Cerebellar nuclear complex (tissue), 1 donor: ENCODE results near the gene FAT3.

Source experiments
- DNase-seq, 2 experiments: peaks; one replicate each; lab custom pipeline; 2025; lab: John Stamatoyannopoulos, UW

The FAT3 gene

DNA sequence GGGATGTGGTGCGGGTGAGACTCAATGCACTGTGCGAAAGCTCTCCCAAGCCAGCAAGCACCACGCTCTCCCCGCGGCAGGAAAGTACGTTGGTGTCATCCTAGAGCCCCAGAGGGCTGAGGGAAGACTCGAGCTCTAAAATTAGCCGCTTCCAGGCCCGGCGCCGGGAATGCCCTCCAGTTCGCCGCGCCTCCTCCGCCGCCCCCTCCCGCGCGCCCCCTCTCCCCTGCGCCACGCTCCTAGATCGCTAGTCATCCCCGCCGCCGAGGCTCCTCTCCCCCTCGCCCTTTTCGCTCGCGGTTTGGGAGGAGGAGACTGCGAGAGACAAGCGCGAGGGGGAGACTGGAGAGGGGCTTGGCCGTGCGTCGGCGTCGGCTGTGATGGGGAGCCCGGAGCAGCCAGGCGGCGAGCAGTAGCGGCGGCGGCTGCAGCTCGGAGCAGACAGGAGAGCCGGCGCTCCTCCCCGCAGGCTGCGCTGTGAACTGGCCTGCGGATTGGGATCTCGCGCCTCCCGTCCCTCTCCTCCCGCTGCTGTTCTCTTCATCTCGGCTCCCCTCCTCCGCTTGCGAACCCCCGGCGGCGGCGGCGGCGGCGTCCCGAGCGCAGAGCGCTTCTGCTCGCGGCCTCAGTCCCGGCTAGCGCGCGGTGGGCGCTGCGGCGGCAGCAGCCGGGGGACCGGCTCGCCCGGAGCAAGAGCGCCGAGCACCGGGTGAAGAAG, at the start of gene FAT3:
TSS of gene FAT3 (plus strand) at position 412 of the 718 bp plus-strand sequence. CDS start 127,295 bp downstream, outside the sequence.
- DNase-seq, result no peak

DNA sequence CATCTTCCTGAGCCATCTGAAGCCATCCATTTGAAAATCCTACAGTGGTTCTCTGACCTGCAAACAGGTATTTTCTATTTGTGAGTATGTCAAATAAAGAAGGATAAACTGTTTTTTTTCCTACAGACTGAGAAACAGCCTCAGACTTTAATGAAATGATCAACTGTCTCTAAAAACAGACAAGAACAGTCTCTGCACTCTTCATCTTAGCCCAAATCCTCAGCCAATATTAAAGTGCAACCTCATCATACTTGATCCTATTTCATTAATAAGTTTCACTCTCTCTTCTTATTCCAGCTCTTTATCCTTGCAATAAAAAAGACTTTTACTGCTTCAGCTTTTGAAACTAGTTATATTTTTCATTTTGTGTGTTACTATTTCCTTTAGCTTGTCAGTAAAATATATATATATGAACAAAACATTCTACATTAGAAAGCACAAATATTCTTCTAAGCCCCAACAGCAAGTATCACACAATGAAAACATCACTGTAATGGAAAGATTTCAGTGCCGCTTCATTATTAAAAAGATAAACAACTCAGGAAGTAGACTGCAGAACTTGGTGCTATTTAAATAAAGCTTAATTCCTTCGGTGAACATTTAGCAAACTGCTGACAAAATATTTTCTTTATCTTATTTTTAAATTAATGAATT, 45.5 kb upstream of the FAT3 start:
- DNase-seq, result no peak

DNA sequence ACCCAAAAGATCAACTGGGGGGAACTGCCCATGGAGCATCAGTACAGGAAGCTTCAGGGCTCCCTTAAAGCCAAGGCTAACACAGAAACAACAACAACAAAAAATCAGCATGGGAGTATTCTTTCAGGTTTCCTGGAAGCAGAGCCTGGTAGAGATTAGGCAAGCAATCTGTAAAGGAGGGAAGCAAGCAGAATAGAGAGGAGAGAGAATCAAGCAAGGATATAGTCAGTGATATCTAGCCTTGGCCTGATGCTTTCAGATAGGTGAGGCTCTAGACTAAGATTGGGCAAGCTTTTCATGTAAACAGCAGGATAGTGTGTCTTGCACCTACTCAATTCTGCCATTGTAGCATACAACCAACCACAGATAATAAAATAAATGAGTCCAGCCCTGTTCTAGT, 44.4 kb upstream of the FAT3 start:
- DNase-seq, result no peak

DNA sequence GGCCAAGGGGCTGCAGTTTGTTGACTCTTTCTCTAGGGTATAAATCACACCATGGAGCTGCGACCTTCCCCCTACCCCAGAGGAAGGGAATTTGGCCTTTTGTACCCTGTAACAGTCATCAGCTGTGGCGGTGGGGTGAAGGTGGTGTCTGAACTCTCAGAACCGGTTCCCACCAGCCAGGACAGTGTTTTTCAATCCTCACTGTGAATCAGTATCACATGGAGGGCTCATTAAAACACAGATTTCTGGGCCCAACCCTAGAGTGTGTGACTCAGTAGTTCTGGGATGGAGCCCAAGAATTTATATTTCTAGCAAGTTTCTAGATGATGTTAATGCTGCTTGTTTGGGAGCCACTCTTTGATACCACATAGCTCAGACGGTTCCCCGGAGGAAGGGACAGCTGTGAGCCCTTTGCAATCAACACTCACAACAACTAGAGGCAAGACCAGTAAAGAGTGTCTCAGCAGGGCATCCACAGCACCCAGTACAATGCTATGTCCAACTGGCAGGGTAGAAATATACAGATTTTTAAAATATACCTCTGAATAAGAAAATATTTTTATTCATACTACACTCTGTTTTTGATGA, 43.9 kb upstream of the FAT3 start:
- DNase-seq, result no peak

DNA sequence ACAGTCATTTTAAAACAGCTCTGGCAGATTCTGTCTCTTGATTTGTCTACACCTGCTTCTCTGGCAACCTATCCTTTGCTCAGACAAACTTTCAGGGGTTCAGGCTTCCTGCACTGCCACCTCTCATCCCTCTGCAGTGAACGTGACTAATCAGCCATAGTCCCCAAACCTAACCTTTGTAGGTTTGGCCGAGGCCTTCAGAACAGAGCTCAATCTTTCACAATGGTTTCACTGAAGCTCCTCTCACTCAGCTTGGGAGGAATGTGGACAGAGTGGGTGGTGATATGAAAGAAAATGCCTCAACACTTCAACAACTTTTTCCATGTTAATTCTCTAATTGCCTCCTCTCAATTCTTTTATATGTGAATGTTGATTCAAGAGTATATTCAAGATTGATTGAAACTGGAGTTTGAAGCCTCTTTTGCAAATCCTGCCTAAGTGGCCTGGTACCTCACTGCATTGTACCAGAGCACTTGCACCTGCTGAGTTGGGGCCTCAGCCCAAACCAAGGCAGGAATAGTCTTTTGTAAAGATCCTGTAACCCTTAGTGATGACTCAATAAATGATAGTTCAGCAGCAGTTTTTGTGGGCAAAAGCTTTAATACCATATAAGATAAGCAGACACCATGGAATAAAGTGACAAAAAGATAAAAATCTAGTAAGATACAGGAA, 33.9 kb upstream of the FAT3 start:
- DNase-seq, result no peak

DNA sequence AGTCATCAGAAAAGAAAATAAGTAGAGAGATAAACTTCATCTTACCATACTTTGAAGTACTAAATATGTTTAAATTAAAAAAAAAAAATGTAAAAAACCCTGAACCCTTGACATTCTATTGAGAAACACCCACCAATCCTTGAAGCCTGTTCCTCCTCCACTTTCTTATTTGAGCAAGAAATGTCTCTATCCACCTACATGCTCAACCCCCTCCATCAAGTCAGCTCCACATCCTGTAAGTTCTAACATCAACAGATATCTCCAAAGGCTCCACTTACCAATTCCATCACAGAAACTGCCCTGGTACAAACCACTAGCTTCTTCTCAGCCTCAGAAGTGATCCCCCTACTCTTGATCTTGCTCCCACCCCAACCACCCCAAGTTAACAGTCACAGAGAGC, 32.5 kb upstream of the FAT3 start:
- DNase-seq, result no peak

DNA sequence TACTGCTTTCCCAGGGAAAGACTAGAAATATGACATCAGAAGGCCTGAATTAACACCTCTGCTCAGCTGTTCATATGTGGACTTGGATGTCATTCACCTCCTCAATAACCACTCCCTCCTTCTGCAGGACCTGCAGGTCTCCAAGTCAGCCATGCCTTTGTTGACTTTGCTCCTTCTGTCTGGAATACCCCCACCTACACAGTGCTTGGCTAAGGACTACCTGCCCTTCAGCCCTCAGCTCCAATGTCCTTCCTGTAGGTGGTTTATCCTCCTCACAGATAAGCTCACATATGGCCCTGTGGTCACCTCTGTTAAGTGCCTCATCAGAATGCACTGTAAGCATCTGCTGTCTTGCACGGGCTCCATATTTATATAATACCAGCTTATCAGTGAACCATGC, 26.4 kb upstream of the FAT3 start:
- no peak for DNase-seq

DNA sequence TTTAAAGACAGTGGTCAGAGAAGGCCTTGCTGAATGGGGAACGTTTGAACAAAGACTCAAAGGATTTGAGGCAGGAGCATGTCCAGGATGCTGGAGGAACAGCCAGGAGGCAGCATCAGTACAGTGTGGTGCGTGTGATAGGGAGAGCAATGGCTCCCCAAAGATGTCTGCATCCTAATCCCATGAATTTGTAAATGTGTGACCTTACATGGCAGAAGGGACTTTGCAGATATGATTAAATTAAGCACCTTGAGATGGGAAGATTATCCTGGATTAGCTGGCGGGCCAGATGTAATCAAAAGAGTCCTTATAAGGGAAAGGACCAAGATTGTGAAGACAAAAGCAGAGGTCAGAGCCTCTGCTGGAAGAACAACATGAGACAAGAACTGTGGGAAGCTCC, 24.6 kb upstream of the FAT3 start:
- no peak for DNase-seq

DNA sequence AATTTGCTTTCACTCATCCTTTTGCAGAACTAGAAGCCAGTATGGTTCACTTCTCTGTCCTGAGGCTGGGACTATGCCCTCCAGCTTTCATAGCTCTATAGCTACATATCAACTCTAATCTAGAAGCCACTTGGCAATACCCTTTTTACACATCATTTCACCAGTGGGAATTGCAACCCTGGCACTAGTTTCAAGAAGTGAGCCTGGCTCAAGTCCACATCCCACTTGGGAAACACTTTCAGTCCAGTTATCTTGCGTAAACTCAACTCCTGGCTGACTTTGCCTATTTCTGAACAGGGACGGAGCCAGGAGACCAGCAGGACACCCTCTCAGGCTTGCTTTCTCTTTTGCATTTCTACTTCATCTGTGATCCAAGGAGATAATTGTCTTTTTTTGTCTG, 19.9 kb upstream of the FAT3 start:
- DNase-seq, result no peak

DNA sequence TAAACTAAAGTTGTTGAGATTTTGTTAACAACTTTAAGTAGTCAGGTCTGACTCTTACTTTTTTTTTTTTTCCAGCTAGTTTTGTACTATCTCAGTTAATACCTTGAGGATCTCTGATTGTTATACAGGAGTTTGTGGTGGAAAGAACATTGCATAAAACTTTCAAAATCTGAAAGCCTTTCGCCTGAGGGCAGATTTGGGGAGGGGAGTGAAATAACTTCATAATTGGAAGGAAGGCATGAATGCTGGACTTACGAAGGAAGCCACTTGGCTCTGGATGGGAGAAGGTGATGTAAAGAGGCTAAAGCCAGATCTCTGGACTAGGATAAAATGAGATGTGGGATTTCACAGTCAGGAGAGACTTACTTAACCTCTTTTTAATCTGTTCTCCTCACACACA, 18.2 kb upstream of the FAT3 start:
- DNase-seq, result no peak

DNA sequence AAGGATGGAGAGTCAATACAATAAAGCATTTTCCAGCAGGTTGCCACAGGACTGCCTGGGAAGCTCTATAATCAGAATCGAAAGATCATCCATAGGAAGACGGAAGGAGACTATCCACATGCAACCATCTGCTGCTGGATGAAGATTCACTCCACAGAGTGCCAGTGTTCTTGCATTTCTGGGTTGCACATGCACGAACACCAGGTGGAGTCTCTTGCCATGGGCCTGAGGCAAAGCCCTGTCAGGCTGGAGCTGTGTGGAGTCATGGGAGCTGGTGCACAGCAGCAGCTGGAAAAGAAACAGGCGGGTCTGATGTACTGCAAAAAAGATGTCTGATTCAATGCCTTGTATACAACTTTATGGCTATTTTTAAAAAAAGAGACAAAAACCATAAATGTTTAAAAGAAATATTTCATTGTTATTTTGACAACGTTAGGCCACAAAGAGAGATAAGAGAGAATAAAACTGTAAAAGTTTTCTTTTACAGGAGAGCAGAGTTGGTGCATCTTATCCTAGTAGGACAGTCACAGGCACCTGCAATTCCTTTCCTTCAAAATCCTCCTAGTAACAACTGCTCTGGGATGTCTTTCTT, 12.9 kb upstream of the FAT3 start:
- no peak for DNase-seq

DNA sequence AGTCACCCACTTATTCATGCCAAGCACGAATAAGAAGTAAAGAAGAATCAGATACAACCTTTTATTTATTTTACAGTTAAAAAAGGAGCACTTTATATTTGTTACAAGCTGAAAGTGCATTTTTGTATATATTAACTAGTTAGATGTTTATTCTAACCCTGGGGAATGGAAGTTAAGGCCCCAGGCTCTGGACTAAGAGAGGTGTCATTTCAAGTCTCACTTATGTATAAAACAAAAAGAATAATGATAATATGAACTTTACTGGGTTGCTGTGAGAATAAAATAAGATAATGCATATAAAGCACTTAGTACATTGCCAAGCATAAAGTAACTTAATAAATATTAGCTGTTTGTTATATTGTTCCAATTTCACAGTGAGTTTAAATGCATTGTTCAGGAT, 12.1 kb upstream of the FAT3 start:
- no peak for DNase-seq

DNA sequence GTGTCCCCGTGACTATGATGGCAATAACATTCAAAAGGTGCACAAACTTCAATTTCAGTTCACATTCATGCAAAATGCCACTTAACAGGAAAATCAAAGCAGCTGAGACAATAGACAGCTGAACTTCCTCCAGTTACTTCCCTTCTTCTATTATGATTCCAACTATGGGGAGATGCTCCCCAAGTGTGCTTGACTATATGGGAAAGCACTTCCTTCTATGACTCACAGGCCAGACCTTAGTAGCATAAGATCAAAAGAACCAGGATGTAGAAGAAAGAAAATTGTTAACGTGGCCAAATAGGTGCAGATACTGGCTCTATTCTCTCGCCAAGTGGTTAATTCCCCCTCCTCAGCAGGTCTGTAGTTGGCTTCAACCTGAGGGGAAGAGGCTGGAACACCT, 7.8 kb upstream of the FAT3 start:
- no peak for DNase-seq

DNA sequence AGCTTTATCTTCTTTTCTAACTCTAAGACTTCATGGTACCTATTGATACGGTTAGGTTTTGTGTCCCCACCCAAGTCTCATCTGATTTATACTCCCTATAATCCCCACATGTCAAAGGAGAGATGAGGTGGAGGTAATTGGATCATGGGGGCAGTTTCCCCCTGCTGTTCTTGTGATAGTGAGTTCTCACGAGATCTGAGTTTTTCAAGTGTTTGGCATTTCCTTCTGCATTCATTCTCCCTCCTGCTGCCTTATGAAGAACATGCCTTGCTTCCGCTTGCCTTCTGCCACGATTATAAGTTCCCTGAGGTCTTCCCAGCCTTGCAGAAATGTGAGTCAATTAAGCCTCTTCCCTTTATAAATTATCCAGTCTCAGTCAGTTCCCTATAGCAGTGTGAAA, 5.1 kb upstream of the FAT3 start:
- no peak for DNase-seq

DNA sequence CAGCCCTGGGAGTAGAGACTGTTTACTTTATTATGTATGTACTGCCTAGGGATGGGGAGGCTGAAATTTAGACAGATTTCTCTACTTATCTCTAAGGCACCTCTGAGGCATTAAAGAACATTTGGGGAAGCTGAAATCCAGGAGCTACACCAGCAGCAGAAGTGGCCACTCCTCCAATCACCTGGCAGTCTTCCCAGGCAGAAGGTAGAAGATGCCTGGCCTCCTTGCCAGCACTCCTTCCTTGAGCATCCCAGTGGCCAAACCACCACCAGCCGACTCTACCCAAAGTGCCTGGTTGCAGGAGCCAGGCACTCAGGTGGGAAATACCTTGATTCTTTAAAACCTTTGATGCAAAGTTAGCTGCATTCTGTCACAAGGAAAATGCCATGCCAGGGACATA, 1.9 kb upstream of the FAT3 start:
- DNase-seq, result no peak

DNA sequence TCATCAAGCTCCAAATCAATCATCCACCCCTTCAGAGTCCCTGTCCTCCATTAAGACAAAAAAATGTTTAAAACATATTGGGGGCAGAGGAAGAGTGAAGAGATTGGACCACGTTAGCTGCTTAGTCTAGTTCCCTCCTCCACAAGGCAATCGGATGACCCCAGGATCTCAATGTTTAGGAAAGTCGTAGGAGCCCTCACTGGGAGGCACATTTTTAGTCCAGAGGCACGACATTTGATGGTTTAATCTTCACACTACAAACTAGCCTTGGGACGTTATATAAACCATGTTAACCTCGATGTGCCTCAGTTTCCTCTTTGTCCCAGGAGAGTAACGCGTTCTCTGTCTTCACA, 588 bp upstream of the FAT3 start:
- DNase-seq, result no peak

DNA sequence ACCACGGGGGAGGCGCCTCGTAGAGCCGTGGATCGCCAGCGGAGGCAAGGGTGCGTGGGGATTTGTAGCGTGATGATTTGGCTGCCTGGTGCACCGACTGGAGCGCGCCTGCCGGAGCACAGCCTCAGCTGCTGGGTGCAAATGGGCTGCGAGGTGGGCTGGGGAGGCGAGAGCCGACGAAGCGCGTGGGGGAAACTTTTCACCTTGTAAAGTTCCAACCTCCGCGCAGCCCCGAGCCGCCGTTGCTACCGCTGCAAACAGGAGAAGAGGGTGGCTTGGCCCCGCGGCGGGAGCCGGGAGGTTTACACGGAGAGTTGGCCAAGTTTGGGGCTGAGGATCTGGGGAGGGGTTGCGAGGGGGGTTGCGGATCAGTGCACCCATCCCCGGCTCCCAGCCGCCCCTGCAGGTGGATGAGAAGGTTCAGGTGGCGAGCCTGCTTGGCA, 528 bp downstream of the FAT3 start:
- DNase-seq, result no peak

DNA sequence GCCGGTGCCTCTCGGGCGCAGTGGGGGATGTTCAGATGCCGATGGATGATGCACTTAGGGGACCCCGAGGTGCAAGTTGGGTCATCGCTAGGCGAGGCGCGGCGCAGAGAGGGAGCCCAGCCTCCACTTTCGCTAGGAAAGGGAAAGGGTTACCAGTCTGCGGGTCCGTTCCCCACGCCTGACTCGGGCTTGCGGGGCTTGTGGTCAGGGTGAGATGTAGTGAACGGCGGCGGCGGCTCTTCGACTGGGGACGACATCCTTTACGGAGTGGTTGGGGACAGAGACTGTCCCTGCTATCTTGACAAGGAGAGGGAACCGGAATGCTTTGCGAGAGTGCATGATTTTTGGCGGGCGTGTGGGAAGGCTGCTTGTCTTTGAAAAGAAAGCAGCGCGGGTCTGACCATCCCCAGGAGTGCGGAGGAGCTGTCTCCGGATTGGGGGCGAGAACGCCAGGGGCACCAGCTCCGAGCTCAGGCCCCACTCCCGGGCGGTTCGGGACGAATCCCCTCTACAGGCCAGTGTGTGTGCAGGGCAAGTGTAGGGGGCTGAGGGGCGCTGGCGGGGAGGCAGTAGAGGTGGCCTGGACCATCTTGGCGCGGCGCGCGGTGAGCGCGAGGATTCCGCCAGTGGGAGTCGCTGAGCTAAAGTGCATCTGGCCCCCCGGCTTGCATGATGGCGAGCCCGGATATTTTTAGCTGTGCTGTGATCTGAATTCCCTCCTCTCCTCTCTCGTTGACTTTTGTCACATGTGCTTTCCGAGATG, 1.1 kb downstream of the FAT3 start:
- DNase-seq, result no peak

DNA sequence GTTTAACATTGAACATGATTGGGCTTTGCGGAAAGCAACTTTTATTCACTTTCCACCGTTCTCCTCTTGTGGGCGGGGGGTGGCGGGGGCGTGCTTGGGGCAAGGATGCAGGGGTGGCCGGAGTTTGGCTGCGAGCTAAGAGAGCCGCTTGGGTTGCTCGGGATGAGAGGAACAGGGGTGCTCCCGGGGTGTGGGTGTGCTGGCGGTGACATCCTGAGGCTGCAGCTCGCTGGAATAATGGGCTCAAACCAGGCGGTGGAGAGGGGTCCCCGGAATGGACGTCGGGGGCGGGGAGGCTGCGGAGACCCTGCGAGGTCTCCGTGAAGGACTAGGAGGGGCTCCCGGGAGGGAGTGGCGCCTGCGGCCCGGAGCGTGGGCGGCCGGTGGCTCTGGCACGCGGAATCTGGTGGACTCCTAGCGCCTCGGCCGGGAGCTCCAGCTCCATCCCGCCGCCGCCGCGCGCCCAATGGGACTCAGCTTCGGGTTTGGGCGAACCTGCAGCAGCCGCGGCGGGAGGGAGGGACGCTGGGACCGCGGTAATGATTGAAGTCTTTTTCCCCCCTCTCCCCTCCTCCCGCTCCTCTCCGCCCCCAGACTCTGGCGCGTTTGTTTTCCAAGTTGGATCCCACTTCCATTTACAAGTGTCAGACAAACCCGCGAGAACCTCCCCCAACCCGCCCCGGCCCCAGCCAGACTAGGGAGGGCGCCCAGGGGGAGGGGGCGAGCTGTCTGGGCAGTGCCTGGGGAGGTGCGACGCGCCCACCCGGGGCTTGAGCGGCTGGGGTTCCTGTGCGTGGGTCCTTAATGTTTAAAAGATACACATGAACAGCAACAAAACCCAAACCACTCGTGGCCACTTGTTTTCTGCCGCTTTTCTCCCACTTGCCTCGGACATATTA, 2.0 kb downstream of the FAT3 start:
- no peak for DNase-seq

DNA sequence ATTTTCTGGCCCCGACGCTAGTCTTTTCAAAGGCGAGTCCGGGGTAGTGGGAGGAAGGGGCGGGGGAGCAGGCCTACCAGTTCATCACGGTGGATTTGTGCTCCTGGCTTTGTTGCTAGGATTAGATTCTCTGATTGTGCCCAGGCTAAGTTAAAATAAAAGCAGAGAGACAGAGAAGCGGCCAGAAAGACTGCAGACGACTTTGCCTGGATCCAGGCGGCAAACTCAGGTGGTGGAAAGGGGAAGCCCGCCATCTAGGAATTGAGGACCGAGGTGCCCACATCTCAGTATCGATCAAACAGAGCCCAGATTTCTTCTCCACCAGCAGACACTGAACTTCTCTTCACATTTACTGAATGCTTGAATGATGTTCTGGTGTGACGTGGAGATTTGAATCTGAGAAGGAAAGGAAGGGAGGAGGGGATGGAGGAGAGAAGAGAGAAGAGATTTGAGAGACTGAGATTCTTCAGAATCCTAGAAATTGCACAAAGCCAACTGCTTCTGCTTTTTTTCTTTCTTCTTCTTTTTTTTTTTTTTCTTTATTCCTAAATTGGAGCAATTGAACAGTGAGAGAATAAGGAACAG, 2.7 kb downstream of the FAT3 start:
- no peak for DNase-seq
